Colonic mucosa (tissue), 4 donors: ENCODE results near the gene TMCC2. TPM values are rescaled to one million over a fixed set of nuclear protein-coding genes. Genes with fewer than 3 reads are reported as not detected.

Experiments used
- DNase-seq: peaks from one replicate; pipeline ENCODE4 v3.0.0-alpha.2; 2020
- H3K27ac ChIP-seq: fragments of 200-600 bp; one replicate; pipeline ENCODE4 v1.8.0; 2021
- H3K27me3 ChIP-seq: fragments of 200-600 bp; one replicate; pipeline ENCODE4 v1.8.0; 2021
- H3K36me3 ChIP-seq: fragments of 200-600 bp; one replicate; pipeline ENCODE4 v1.8.0; 2021
- H3K4me1 ChIP-seq: fragments of 200-600 bp; one replicate; pipeline ENCODE4 v1.8.0; 2021; ENCODE audit warnings: mild to moderate bottlenecking
- H3K4me3 ChIP-seq: fragments of 200-600 bp; one replicate; pipeline ENCODE4 v1.8.0; 2021
- H3K9ac ChIP-seq, 2 donors: one replicate each; pipeline ENCODE4 v1.7.0; 2013; ENCODE audit warnings: control low read depth in 2 of 2, low read depth in 2 of 2, low read length in 2 of 2
- H3K9me3 ChIP-seq: fragments of 200-600 bp; one replicate; pipeline ENCODE4 v1.8.0; 2021
- CTCF ChIP-seq: fragments of 200-600 bp; IDR thresholded peaks from one replicate; pipeline ENCODE4 v1.8.0; 2022; ENCODE audit warnings: antibody characterized with exemption, mild to moderate bottlenecking
- intact Hi-C: fragments of 100-400 bp; cut with DNase I; formaldehyde crosslinking; loops from one replicate; pipeline ENCODE4 v1.14.1; 2022
- total RNA-seq, 2 donors: library from RNA; stranded (reverse); fragmentation: NEBNext Ultra II Directional in 1 of 2; extraction: Animal tissue kit (Norgen Biotek cat#: 25700) in 1 of 2; gene quantifications; one replicate each; pipeline ENCODE4 v1.2.1, GENCODE V29; 2021
- donor health status: healthy.
- donor health status: DM: no; HTN: no; CAD: no.
- donor health status: DM: no; HTN: no; CAD: no.

Gene TMCC2
- total RNA-seq, 2 donors from 2014 or later: 0.25 to 0.88 TPM

DNA sequence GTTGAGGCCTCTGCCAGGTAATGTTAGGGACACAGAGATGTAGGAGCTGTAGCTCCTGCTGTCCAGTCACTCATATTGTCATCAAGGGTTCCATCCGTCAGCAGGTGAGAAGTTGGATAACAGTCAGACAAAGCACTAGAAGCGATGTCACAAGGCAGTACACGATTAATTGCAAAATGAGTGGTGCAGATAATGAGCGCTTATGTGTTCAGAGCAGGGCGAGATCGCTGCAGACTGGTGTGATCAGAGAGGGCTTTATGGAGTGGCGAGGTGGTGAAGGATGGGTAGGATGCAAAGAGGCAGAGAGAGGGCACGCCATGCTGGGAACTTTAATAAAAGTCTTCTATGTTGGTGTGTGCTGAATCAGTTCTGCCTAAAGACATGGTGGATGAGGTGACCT, 8.8 kb downstream of the TMCC2 start:
- no peak overlapping the region for H3K4me3 ChIP-seq
- no peak for DNase-seq
- no peaks in the 10 kb centered on the region for H3K9me3 ChIP-seq
- no peak overlapping the region for H3K27ac ChIP-seq
- no peaks in the 10 kb centered on the region for H3K36me3 ChIP-seq
- TF ChIP-seq CTCF: no peak
- H3K4me1 ChIP-seq: no peaks in the 10 kb centered on the region
- H3K9ac ChIP-seq: no peak overlapping the region
- intact Hi-C loops: no loop called here
- no peaks in the 10 kb centered on the region for H3K27me3 ChIP-seq

- TF ChIP-seq CTCF: no peak
- intact Hi-C loops: no loop called here
- DNase-seq: no peak
- no peaks in the 10 kb centered on the region for H3K27me3 ChIP-seq
- no peak overlapping the region for H3K27ac ChIP-seq
- no peak overlapping the region for H3K4me3 ChIP-seq
- H3K9me3 ChIP-seq: no peaks in the 10 kb centered on the region
- no peak overlapping the region for H3K9ac ChIP-seq
- no peaks in the 10 kb centered on the region for H3K4me1 ChIP-seq
- H3K36me3 ChIP-seq: no peaks in the 10 kb centered on the region
Observed at GRCh38 chr1:205236951-205237475, 9.3 kb downstream of the TMCC2 start.

- intact Hi-C loops: no loop called here
- DNase-seq: no peak
- no peak overlapping the region for H3K9ac ChIP-seq
- no peak overlapping the region for H3K27ac ChIP-seq
- H3K4me1 ChIP-seq: no peaks in the 10 kb centered on the region
- H3K9me3 ChIP-seq: no peaks in the 10 kb centered on the region
- H3K36me3 ChIP-seq: no peaks in the 10 kb centered on the region
- no peaks in the 10 kb centered on the region for H3K27me3 ChIP-seq
- no peak for TF ChIP-seq CTCF
- H3K4me3 ChIP-seq: no peak overlapping the region
Observed at GRCh38 chr1:205237526-205238484, 10.1 kb downstream of the TMCC2 start.

DNA sequence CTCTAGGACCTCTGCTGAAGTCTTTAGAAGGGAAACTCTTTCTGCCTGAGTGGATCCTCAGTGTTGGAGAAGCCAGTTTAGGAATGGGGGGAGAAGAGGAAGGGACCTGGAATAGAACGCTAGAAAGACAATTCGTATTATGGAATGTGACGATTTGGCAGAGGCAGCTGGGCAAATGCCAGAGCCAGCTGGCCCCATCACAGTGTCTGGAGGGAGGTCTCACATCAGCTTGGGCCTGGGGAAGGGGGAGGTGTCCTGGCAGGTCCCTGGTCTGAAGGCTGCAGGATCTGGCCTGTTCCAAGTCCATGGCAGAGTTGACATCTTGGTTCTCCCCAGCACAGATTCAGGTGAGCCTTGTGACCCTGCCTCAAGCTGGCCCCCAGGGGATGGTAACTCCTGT, 11.3 kb downstream of the TMCC2 start:
- Histone ChIP-seq H3K4me1 (no peaks in the 10 kb centered on the region), H3K9ac (no peak overlapping the region), H3K4me3 (no peak overlapping the region), H3K27me3 (no peaks in the 10 kb centered on the region), H3K9me3 (no peaks in the 10 kb centered on the region), H3K27ac (no peak overlapping the region), H3K36me3 (no peaks in the 10 kb centered on the region)
- TF ChIP-seq CTCF: no peak
- intact Hi-C loops: no loop called here
- no peak for DNase-seq

DNA sequence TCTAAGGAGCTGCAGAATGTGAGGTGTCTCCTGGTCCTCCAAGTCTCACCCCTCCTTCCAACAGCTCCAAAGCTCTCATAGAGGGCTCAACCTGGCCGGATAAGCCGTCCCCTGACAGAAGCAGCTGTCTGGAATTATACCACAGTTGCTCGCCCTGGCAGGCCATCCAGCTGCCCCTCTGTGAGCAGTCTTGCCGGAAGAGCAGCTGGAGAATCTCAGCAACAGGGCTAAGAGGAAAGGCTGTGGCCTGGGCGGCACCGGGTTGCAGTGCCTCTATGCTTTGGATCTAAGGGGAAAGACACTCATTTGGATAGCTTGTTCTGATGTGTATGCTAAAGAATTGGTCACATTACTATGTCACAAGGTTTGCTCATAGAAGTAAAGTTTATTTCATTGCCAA, 12.4 kb downstream of the TMCC2 start:
- Histone ChIP-seq H3K9me3 (no peaks in the 10 kb centered on the region), H3K9ac (no peak overlapping the region), H3K27me3 (no peaks in the 10 kb centered on the region), H3K36me3 (no peaks in the 10 kb centered on the region), H3K4me1 (no peaks in the 10 kb centered on the region), H3K27ac (no peak overlapping the region), H3K4me3 (no peak overlapping the region)
- intact Hi-C loops: no loop called here
- no peak for TF ChIP-seq CTCF
- no peak for DNase-seq
